ENCODE results near the gene KCNQ1.

DNA sequence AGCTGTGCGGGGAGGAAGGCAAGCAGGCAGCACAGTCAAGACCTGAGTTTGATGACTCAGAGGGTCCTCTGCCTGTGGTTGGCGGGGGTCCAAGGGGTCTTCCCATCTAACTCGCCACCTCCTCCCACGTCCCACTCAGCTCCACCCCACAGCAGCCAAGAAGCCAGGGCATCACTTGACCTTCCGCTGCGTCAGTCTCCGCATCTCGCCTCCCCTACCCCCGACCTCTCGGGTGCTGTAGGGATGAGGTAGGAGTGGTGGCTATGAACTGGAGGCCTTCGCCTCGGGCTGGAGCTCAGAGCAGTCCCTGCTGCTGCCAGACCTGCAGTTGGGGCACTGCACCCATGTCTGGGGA, 350.1 kb downstream of the KCNQ1 start:
- no peak for TF ChIP-seq POLR2A (IDR thresholded peaks at IDR 0.05)
- no peak for TF ChIP-seq POLR2AphosphoS5 (IDR thresholded peaks at IDR 0.05; ENCODE audit: insufficient read depth in 1 of 2, low read depth in 1 of 2)
